HepG2 (cell line): Measurements from ENCODE around the gene RFX2. TPM values are rescaled to one million over a fixed set of nuclear protein-coding genes. Genes with fewer than 3 reads are reported as not detected.
A peak's percentile ranks its signal among the peaks of the same experiment; 100 is the strongest.

ENCODE experiments used
- AHR ChIP-seq: IDR thresholded peaks from 2 replicates; pipeline ENCODE4 v1.6.1; 2018; ENCODE audit warnings: missing genetic modification reagents, missing compliant biosample characterization
- DZIP1 ChIP-seq: sonication (generic); formaldehyde crosslinking; IDR thresholded peaks from 2 replicates; pipeline ENCODE4 v1.5.0; 2020; ENCODE audit warnings: mild to moderate bottlenecking, missing genetic modification reagents
- FOXC1 ChIP-seq: sonication (generic); formaldehyde crosslinking; IDR thresholded peaks from 2 replicates; pipeline ENCODE4 v1.8.0; 2022; ENCODE audit warnings: mild to moderate bottlenecking, missing genetic modification reagents, borderline replicate concordance
- GFI1 ChIP-seq: sonication (generic); formaldehyde crosslinking; IDR thresholded peaks from 2 replicates; pipeline ENCODE4 v1.5.0; 2020; ENCODE audit warnings: missing genetic modification reagents, mild to moderate bottlenecking, borderline replicate concordance
- GLI4 ChIP-seq: sonication (generic); formaldehyde crosslinking; IDR thresholded peaks from 2 replicates; pipeline ENCODE4 v1.5.1; 2020; ENCODE audit warnings: missing genetic modification reagents, mild to moderate bottlenecking, moderate library complexity, borderline replicate concordance
- MEIS1 ChIP-seq: sonication (generic); formaldehyde crosslinking; IDR thresholded peaks from 2 replicates; pipeline ENCODE4 v1.9.0; 2021; ENCODE audit warnings: mild to moderate bottlenecking, missing genetic modification reagents, moderate library complexity, borderline replicate concordance
- SAP130 ChIP-seq: IDR thresholded peaks from 2 replicates; pipeline ENCODE4 v1.6.1; 2016; ENCODE audit warnings: low read depth
- SMARCC2 ChIP-seq: fragments of 450-650 bp; IDR thresholded peaks from 2 replicates; pipeline ENCODE4 v1.6.1; 2017; ENCODE audit warnings: antibody characterized with exemption, mild to moderate bottlenecking
- UBTF ChIP-seq: sonication (generic); formaldehyde crosslinking; IDR thresholded peaks from 2 replicates; pipeline ENCODE4 v1.4.0; 2020; ENCODE audit warnings: mild to moderate bottlenecking, missing genetic modification reagents
- ZBTB20 ChIP-seq: sonication (generic); formaldehyde crosslinking; IDR thresholded peaks from 2 replicates; pipeline ENCODE4 v1.8.1; 2023; ENCODE audit warnings: missing genetic modification reagents, low read depth, mild to moderate bottlenecking, borderline replicate concordance
- ZFP36 ChIP-seq: fragments of 150-350 bp; IDR thresholded peaks from 2 replicates; pipeline ENCODE4 v1.6.1; 2018; ENCODE audit warnings: borderline replicate concordance, low read length, low read depth; ENCODE audit not compliant: partially characterized antibody
- ZNF3 ChIP-seq: IDR thresholded peaks from 2 replicates; pipeline ENCODE4 v1.7.0; 2017; ENCODE audit warnings: inconsistent platforms
- ZNF335 ChIP-seq: sonication (generic); formaldehyde crosslinking; IDR thresholded peaks from 2 replicates; pipeline ENCODE4 v1.4.0; 2020; ENCODE audit warnings: missing genetic modification reagents
- ZNF446 ChIP-seq: sonication (generic); formaldehyde crosslinking; IDR thresholded peaks from 2 replicates; pipeline ENCODE4 v1.5.0; 2020; ENCODE audit warnings: mild to moderate bottlenecking, missing genetic modification reagents
- ZNF547 ChIP-seq: sonication (generic); formaldehyde crosslinking; IDR thresholded peaks from 2 replicates; pipeline ENCODE4 v1.5.1; 2020; ENCODE audit warnings: mild to moderate bottlenecking, missing genetic modification reagents
- ZNF768 ChIP-seq: sonication (generic); formaldehyde crosslinking; IDR thresholded peaks from 2 replicates; pipeline ENCODE4 v1.4.0; 2020; ENCODE audit warnings: missing genetic modification reagents
- polyA plus RNA-seq, 8 experiments: library from polyadenylated mRNA; depleted of rRNA in 3 of 8; stranded (reverse) in 7 of 8; unstranded in 1 of 8; fragments of >200 nt; fragmentation: Illumina TruSeq in 4 of 8; extraction: Trizol in 4 of 8; gene quantifications; 2 replicates each; pipeline versions ENCODE4 v1.2.1 to v1.2.3, GENCODE V29; 2011 to 2016; ENCODE audit warnings: low read depth in 4 of 8, missing spikeins in 1 of 8, mixed read lengths in 1 of 8; ENCODE audit not compliant: insufficient read depth in 1 of 8
- total RNA-seq, 5 experiments: library from RNA; depleted of rRNA; stranded (reverse); fragments of >200 nt; fragmentation: Illumina TruSeq; extraction: Trizol; gene quantifications; 2 replicates each; pipeline ENCODE4 v1.2.3, GENCODE V29; 2016; ENCODE audit warnings: low read depth in 1 of 5
- TF ChIP-seq, protein P1 (sequence below): sonication (generic); formaldehyde crosslinking; IDR thresholded peaks from 2 replicates; pipeline ENCODE4 v1.5.0; 2020; ENCODE audit warnings: mild to moderate bottlenecking, missing genetic modification reagents, moderate library complexity
- TF ChIP-seq, protein P2 (sequence below): sonication (generic); formaldehyde crosslinking; conservative IDR thresholded peaks from 2 replicates; pipeline ENCODE4 v1.4.0; 2020; ENCODE audit warnings: missing genetic modification reagents
- TF ChIP-seq, protein P3 (sequence below): sonication (generic); formaldehyde crosslinking; IDR thresholded peaks from 2 replicates; pipeline ENCODE4 v1.4.0; 2020; ENCODE audit warnings: missing genetic modification reagents, mild to moderate bottlenecking, borderline replicate concordance

RFX2 gene
- total and polyA plus RNA-seq, 2 of the 13 experiments (the other 11 are each of a cell fraction or from before 2014, with no cell fraction given), result 2.8 to 3.3 TPM

GRCh38 chr19:5993648-5994358, 116.5 kb downstream of the RFX2 start (continued):
- TF ChIP-seq DZIP1 (CRISPR knock-in tag) (no peak), ZNF446 (CRISPR knock-in tag) (no peak), ZNF547 (CRISPR knock-in tag) (0 out of 2 replicates have a peak, but pooled peaks have one; percentile 42), GLI4 (CRISPR knock-in tag) (0 out of 2 replicates have a peak, but pooled peaks have one; percentile 36), ZNF335 (CRISPR knock-in tag) (no peak), UBTF (CRISPR knock-in tag) (no peak), ZFP36 (no peak), SMARCC2 (no peak), MEIS1 (no peak), ZNF768 (CRISPR knock-in tag) (no peak), SAP130 (CRISPR knock-in tag) (0 out of 2 replicates have a peak, but pooled peaks have one; percentile 9), ZBTB20 (CRISPR knock-in tag) (no peak), FOXC1 (CRISPR knock-in tag) (0 out of 2 replicates have a peak, but pooled peaks have one; percentile 27), ZNF3 (CRISPR knock-in tag) (no peak), GFI1 (CRISPR knock-in tag) (no peak), AHR (CRISPR knock-in tag) (peak; percentile 45; the same call in 1 of the 2 replicates)
- TF ChIP-seq, protein P1, sequence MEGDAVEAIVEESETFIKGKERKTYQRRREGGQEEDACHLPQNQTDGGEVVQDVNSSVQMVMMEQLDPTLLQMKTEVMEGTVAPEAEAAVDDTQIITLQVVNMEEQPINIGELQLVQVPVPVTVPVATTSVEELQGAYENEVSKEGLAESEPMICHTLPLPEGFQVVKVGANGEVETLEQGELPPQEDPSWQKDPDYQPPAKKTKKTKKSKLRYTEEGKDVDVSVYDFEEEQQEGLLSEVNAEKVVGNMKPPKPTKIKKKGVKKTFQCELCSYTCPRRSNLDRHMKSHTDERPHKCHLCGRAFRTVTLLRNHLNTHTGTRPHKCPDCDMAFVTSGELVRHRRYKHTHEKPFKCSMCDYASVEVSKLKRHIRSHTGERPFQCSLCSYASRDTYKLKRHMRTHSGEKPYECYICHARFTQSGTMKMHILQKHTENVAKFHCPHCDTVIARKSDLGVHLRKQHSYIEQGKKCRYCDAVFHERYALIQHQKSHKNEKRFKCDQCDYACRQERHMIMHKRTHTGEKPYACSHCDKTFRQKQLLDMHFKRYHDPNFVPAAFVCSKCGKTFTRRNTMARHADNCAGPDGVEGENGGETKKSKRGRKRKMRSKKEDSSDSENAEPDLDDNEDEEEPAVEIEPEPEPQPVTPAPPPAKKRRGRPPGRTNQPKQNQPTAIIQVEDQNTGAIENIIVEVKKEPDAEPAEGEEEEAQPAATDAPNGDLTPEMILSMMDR (CRISPR knock-in tag), result peak; percentile 3; the same call in 1 of the 2 replicates
- TF ChIP-seq, protein P2, sequence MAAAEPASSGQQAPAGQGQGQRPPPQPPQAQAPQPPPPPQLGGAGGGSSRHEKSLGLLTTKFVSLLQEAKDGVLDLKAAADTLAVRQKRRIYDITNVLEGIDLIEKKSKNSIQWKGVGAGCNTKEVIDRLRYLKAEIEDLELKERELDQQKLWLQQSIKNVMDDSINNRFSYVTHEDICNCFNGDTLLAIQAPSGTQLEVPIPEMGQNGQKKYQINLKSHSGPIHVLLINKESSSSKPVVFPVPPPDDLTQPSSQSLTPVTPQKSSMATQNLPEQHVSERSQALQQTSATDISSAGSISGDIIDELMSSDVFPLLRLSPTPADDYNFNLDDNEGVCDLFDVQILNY, result no peak
- TF ChIP-seq, protein P3, sequence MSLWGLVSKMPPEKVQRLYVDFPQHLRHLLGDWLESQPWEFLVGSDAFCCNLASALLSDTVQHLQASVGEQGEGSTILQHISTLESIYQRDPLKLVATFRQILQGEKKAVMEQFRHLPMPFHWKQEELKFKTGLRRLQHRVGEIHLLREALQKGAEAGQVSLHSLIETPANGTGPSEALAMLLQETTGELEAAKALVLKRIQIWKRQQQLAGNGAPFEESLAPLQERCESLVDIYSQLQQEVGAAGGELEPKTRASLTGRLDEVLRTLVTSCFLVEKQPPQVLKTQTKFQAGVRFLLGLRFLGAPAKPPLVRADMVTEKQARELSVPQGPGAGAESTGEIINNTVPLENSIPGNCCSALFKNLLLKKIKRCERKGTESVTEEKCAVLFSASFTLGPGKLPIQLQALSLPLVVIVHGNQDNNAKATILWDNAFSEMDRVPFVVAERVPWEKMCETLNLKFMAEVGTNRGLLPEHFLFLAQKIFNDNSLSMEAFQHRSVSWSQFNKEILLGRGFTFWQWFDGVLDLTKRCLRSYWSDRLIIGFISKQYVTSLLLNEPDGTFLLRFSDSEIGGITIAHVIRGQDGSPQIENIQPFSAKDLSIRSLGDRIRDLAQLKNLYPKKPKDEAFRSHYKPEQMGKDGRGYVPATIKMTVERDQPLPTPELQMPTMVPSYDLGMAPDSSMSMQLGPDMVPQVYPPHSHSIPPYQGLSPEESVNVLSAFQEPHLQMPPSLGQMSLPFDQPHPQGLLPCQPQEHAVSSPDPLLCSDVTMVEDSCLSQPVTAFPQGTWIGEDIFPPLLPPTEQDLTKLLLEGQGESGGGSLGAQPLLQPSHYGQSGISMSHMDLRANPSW, result no peak
